Neuron (in vitro differentiated cells): Measurements from ENCODE around the gene VAV2.

Experiments used
- H2AFZ ChIP-seq: one replicate; pipeline ENCODE4 v1.6.1; 2013; ENCODE audit warnings: low read depth, mild to moderate bottlenecking, inconsistent platforms, low read length, moderate library complexity
- H3K27me3 ChIP-seq: one replicate; pipeline ENCODE4 v1.6.1; 2013; ENCODE audit warnings: low read length; ENCODE audit not compliant: insufficient read depth
- H3K36me3 ChIP-seq: one replicate; pipeline ENCODE4 v1.6.1; 2013; ENCODE audit warnings: low read length; ENCODE audit not compliant: insufficient read depth
- H3K4me1 ChIP-seq: one replicate; pipeline ENCODE4 v1.6.1; 2013; ENCODE audit warnings: low read length; ENCODE audit not compliant: insufficient read depth
- H3K4me3 ChIP-seq: 2 replicates; pipeline ENCODE4 v1.5.1; 2013; ENCODE audit warnings: mild to moderate bottlenecking, low read length, moderate library complexity
- H3K9me3 ChIP-seq: one replicate; pipeline ENCODE4 v1.6.1; 2013; ENCODE audit warnings: low read length

The VAV2 gene

DNA sequence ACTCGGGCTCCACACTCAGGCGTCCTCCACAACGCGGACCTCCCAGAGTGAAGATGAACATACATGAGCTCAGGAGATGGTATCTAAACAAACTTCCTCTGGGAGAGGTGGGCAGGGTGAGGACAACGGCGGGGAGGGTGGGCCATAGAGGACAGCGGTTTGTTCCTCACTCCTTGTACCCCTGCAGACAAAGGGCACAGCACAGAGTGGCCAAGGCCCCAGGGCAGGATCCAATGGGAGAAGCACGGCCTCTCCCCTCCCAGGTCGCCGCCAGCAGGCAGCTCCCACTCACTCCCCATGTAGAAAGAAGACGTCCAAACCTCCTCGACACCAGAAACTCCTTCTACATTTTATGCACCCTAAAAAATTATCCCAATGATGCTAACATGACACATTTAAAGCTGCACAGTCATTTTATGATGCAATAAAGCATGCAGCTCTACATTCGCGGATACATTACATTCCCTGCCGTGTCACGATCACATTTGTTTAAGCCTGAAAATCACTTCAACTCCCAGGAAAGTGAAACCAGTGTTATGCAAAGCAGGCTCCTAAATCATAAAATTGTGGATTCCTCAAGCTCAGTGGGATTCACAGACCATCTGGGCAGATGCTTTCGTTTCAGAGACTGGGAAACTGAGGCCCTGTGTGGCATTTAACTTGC, 166.4 kb downstream of the VAV2 start:
- Histone ChIP-seq H3K9me3 (no peaks in the 10 kb centered on the region), H3K36me3 (peaks cover 6% of the 10 kb centered on the region), H2AFZ (no peak overlapping the region), H3K4me3 (no peak overlapping the region), H3K4me1 (peaks cover 51% of the 10 kb centered on the region), H3K27me3 (no peaks in the 10 kb centered on the region)

DNA sequence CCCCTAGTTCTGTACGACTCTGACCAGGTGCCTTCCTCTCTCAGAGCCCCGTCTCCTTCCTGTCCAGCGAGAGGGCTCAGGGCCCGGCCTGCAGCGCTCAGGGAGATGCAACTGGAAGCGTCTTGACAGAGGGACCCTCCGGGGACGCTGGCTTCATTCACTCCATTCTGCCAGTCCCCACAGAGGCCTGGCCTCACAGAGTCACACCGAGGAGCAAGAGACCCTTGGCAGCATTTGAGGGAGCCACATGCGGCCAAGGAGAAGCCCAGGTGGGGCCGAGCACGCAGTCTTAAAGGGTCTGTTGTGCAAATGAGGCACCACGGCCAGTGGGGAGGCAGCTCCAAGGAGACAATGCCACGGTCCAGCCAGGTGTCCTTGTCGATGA, 167.3 kb downstream of the VAV2 start:
- Histone ChIP-seq H3K36me3 (peaks cover 2% of the 10 kb centered on the region), H2AFZ (no peak overlapping the region), H3K4me1 (peaks cover 51% of the 10 kb centered on the region), H3K9me3 (no peaks in the 10 kb centered on the region), H3K27me3 (no peaks in the 10 kb centered on the region), H3K4me3 (no peak overlapping the region)

DNA sequence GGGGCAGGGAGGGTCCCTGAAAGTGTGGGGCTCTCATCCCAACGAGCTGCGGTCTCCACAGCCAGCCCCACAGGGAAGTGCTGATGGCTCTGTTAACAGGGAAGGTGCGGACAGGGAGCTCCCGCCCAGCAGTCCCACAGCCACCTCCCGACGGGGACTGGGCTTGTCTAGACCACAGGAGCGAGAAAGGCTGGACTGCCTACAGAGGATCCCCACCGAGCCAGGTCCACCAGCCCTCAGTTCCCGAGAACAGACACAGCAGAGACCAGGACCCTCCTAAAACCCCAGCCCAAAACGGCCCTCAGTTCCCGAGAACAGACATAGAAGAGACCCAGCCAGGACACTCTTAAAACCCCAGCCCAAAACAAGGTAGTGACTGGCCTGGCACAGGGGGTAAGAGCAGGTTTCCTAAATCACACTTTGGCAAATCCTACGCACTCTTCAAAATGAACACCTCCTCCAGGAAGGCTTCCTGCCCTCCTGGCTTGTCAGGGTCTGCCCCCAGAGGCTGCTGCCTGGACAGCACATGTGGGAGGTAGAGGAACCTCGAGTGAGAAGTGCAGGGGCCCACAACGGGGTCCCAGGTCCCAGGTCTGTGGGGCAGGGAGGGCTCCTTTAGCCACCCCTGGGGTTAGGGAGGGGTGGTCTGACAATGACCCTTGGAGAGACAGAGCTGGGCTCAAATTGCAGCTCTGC, 167.9 kb downstream of the VAV2 start:
- H3K36me3 ChIP-seq = no peaks in the 10 kb centered on the region
- H3K4me1 ChIP-seq = peaks cover 51% of the 10 kb centered on the region
- H3K9me3 ChIP-seq = no peaks in the 10 kb centered on the region
- H3K27me3 ChIP-seq = no peaks in the 10 kb centered on the region
- no peak overlapping the region for H2AFZ ChIP-seq
- no peak overlapping the region for H3K4me3 ChIP-seq

DNA sequence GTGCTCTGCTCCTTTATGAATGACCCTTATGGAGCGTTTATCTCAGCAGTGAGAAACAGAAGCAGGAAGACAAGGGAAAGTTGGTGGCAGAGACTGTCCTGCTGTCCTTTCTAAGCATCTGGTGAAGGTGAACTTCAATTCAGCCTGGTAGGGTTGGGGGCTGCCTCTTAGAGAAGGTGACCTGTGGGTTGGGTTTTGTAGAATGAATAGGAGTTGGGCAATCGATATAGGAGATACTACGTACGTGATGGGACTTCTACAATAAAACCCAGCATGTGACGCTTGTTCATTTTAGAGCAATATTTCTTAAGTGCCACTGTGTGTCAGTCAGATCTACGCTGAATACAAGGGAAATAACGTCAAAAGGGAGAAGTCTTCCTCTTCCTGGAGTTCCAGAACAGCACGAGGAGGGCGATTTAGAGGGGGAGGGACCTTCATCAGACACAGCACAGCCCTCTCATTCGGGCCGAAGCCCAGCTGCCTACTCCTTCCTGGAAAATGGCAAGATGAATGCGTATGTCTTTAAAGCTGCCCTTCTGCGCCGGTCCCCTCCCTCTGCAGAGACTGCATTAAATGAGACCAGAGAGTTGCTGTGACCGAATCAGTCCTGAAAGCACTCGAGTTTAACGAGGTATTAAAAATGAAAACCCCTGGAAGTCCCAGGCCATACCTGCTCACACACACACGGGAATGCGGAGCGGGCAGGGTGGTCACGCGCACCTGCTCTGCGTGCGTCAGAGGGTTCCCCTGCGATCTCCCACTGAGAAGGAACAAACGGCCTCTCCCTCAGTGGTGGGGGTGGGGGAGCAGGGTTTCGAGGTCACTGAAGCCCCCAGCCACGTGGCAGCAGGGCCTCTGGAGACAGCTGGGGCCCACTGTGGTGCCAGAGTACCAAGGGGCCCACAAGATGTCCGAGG, 168.7 kb downstream of the VAV2 start:
- peaks cover 4% of the 10 kb centered on the region for H3K36me3 ChIP-seq
- no peaks in the 10 kb centered on the region for H3K9me3 ChIP-seq
- H3K4me1 ChIP-seq = peaks cover 51% of the 10 kb centered on the region
- no peak overlapping the region for H2AFZ ChIP-seq
- no peaks in the 10 kb centered on the region for H3K27me3 ChIP-seq
- H3K4me3 ChIP-seq = no peak overlapping the region

DNA sequence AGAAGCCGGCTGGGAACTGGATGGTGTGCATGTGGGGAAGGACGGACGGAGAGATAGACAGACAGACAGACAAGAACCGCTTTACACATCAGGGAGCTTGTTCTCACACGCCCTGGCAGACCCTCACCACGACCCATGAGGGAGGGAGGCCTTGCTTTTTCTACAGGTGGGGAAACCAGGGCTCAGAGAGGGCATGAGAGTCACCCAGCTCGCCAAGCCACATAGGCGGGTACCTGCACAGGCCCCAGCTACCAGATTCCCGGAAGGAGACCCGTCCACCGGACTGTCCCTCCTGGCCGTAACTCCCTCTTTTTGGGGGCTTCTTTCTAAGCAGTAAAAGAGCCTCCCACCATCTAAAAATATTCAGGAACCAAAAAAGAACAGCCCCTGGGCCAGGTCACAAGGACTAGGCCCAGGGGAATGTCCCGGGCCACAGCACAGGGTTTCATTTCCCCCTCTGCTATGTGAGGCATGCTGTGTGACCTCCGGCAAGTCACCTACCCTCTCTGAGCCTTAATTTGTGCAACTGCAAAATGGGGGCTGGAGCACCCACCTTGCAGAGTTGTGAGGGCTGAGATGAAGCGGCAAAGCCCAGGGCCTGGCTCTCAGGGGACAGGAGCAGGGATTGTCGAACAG, 169.6 kb downstream of the VAV2 start:
- Histone ChIP-seq H3K4me3 (no peak overlapping the region), H3K36me3 (peaks cover 5% of the 10 kb centered on the region), H3K9me3 (no peaks in the 10 kb centered on the region), H2AFZ (no peak overlapping the region), H3K27me3 (no peaks in the 10 kb centered on the region), H3K4me1 (peaks cover 51% of the 10 kb centered on the region)

DNA sequence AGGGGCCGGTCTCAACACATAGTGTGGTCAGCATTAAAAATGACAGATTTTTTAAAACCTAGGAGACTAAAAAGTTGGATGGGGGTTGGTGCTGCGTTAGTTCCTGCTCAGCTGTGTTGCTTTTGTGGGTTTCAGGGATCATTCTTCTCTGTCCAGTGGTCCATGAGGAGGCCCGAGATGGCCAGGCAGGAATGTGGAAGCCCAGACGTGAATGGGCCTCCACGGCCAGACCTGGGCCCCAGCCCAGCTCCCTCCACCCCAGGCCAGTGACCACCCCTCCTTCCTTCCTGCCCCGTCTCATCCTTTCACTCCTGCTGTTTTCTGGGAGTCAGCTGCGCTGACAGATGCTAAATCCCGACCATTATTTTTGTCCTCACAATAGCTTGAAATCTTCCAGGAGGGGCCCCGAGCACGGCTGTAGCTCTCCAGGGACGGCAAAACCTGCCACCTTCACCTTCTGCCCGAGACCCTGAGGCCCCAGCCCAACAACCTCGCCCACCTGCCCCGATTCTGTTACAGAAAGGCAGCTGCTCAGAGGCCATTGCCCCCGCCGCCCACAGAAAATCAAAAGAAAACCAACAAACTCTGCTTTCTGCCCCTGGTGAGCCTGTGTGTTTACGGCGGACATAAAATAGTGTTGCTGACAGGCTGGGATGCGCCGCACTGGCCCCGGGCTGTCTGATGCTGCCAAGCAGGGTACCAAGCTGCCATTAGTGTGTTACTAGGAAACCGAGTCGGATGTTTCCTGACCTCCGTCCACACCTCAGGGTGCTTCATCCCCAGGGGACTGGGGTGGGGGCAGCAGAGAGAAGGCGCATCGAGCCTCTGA, 170.3 kb downstream of the VAV2 start:
- no peak overlapping the region for H3K4me3 ChIP-seq
- no peak overlapping the region for H2AFZ ChIP-seq
- H3K36me3 ChIP-seq = peaks cover 5% of the 10 kb centered on the region
- H3K27me3 ChIP-seq = no peaks in the 10 kb centered on the region
- peaks cover 51% of the 10 kb centered on the region for H3K4me1 ChIP-seq
- no peaks in the 10 kb centered on the region for H3K9me3 ChIP-seq

DNA sequence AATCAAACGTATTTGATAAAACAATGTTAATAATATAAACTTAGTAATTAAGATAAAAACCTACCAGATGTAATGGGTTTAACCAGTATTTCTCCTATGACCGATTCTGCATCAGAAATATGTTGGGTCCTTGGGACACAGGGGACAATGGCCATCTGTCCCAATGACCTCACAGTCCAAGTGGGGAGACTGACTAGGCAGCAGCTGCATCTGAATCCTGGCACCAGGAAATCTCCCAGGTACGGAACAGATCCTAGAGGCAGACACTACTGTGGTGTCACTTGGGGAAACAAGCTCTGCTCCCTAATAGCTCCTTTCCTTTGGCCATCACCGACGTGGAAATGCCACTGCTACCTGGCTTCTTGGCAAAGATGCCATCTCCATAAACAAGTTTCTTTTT, 172.2 kb downstream of the VAV2 start:
- Histone ChIP-seq H2AFZ (no peak overlapping the region), H3K4me1 (peaks cover 35% of the 10 kb centered on the region), H3K9me3 (no peaks in the 10 kb centered on the region), H3K27me3 (no peaks in the 10 kb centered on the region), H3K4me3 (no peak overlapping the region), H3K36me3 (peaks cover 5% of the 10 kb centered on the region)

DNA sequence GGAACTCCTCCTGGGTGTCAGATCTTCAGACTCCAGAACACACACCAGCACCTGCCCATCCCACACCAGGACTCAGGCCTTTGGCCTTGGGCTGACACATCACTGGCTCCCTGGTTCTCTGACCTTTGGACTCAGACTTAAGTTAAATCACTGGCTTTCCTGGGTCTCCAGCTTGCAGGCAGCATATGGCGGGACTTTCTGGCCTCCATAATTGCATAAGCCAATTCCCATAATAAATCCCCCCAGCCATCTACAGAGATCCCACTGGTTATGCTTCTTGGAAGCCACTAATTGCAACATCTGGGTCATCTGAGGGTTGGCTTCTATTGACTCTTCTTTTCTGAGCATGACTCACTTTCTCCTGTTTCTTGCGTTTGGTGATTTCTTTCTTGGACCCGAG, 173.7 kb downstream of the VAV2 start:
- Histone ChIP-seq H3K4me3 (no peak overlapping the region), H3K36me3 (peaks cover 12% of the 10 kb centered on the region), H3K9me3 (no peaks in the 10 kb centered on the region), H3K4me1 (peaks cover 24% of the 10 kb centered on the region), H3K27me3 (no peaks in the 10 kb centered on the region), H2AFZ (no peak overlapping the region)

DNA sequence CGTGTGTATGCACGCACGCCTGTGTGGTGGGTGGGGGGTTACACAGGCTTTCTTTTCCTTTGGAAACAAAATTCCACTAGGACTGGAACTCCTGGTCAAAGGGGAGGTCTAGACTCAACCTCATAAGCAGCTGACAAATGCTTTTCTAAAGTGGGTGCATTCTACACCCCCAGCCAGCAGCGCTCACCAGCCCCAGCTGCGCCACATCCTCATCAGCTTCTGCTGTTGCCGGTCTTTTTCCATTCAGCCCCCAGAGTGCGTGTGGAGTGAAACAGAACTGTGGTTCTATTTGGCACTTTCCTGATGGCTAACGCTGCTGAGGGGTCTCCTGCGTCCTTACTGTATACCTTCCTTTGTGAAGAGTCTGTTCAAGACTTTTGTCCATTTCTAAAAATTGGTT, 176.3 kb downstream of the VAV2 start:
- no peaks in the 10 kb centered on the region for H3K4me1 ChIP-seq
- H2AFZ ChIP-seq = no peak overlapping the region
- no peak overlapping the region for H3K4me3 ChIP-seq
- no peaks in the 10 kb centered on the region for H3K27me3 ChIP-seq
- H3K36me3 ChIP-seq = peaks cover 23% of the 10 kb centered on the region
- H3K9me3 ChIP-seq = no peaks in the 10 kb centered on the region

DNA sequence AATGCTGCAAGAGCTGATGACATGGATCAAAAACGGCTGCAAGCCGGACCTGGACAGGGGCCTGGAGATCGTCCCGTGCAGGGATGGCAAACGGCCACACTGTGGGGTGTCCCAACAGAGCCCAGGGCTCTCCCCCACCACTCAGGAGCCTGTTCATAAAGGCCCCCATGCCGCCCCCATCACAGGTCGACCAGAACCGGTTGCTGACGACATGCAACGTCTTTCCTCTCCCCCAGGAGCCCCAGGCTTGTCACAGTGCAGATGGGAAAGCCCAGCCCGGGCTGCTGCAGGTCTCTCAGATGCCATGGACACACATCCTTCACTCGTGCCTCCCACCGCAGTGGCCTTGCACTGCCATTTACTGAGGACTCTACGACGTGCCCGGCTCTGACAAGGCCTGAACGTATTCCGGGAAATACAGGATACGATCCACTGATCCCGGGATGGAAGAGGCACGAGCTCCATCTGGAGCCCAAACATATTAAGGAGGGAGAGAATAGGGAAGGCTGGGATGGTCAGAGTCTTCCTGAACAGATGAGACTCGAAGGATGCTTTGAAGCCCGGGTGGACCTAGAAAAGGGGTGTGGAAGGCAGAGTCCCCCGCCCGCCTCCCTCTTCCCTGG, 177.4 kb downstream of the VAV2 start:
- Histone ChIP-seq H3K27me3 (no peaks in the 10 kb centered on the region), H3K4me1 (no peaks in the 10 kb centered on the region), H3K4me3 (no peak overlapping the region), H3K36me3 (peaks cover 33% of the 10 kb centered on the region), H3K9me3 (no peaks in the 10 kb centered on the region), H2AFZ (no peak overlapping the region)

DNA sequence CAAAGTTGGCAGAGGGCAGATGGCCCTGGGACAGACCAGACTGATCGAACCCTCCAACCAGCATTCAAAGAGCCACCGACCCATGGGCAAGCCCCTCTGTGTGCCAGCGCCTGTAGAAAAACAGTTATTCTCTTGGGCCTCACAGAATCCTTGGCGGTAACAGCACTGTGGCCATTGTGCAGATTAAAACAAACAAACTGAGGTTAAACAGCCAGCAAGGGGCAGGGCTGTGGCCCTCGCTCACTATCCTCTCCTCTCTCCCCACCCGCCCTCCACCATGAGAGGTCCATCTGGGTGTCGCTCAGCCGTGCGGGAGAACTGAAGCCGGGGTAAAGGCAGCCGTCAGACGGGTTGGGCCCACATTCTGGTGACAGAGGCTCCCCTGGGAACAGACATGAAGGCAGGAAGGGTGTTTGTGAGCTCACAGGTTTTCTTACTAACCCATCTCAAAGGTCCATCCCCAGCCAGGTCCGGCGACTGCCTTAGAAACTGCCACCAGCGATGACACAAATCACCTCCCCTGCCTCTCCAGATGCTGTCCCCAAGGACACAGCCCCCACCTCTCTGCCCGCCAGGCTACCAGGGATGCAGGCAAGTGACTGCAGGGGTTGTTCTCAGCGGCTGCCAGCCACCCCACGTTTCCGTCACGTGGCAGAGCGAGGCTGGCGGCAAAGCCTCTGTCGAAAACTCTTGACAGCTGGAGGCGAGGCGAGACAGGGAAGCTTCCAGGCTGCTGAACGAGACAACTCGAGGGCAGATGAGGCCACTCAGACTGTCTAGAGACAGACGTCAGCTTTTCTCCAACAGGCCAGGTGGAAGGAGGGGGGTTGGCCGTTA, 178.2 kb downstream of the VAV2 start:
- Histone ChIP-seq H3K27me3 (no peaks in the 10 kb centered on the region), H3K4me1 (no peaks in the 10 kb centered on the region), H2AFZ (no peak overlapping the region), H3K36me3 (peaks cover 40% of the 10 kb centered on the region), H3K4me3 (no peak overlapping the region), H3K9me3 (no peaks in the 10 kb centered on the region)
